Ishikawa (cell line): ENCODE data around the gene HELQ.

ENCODE experiments used
- CEBPB ChIP-seq: IDR thresholded peaks from 2 replicates; pipeline ENCODE4 v1.6.1; 2012
- CREB1 ChIP-seq: IDR thresholded peaks from 2 replicates; pipeline ENCODE4 v1.6.1; 2012; ENCODE audit warnings: low read depth
- EGR1 ChIP-seq: IDR thresholded peaks from 2 replicates; pipeline ENCODE4 v1.6.1; 2012
- FOXM1 ChIP-seq: IDR thresholded peaks from 2 replicates; pipeline ENCODE4 v1.6.1; 2012; ENCODE audit warnings: low read depth, borderline replicate concordance
- NFIC ChIP-seq: IDR thresholded peaks from 2 replicates; pipeline ENCODE4 v1.6.1; 2012
- RAD21 ChIP-seq: IDR thresholded peaks from 2 replicates; pipeline ENCODE4 v1.6.1; 2012; ENCODE audit warnings: low read depth
- REST ChIP-seq: IDR thresholded peaks from 2 replicates; pipeline ENCODE4 v1.6.1; 2012; ENCODE audit warnings: low read depth, mild to moderate bottlenecking
- TAF1 ChIP-seq: IDR thresholded peaks from 2 replicates; pipeline ENCODE4 v1.6.1; 2012; ENCODE audit warnings: low read depth, mild to moderate bottlenecking
- TCF12 ChIP-seq: IDR thresholded peaks from 2 replicates; pipeline ENCODE4 v1.6.1; 2012; ENCODE audit warnings: low read depth
- TEAD4 ChIP-seq: IDR thresholded peaks from 2 replicates; pipeline ENCODE4 v1.6.1; 2012
- USF1 ChIP-seq: IDR thresholded peaks from 2 replicates; pipeline ENCODE4 v1.6.1; 2012
- YY1 ChIP-seq: IDR thresholded peaks from 2 replicates; pipeline ENCODE4 v1.6.1; 2012; ENCODE audit warnings: low read depth
- ZBTB7A ChIP-seq: IDR thresholded peaks from 2 replicates; pipeline ENCODE4 v1.6.1; 2012; ENCODE audit warnings: low read depth
- TF ChIP-seq, protein P1 (sequence below): IDR thresholded peaks from 2 replicates; pipeline ENCODE4 v1.6.1; 2012

GRCh38 chr4:83438719-83439118 is 16.9 kb downstream of the HELQ start:
- no peak for TF ChIP-seq YY1
- TF ChIP-seq RAD21: no peak
- no peak for TF ChIP-seq TEAD4
- TF ChIP-seq USF1: no peak
- TF ChIP-seq, protein P1, sequence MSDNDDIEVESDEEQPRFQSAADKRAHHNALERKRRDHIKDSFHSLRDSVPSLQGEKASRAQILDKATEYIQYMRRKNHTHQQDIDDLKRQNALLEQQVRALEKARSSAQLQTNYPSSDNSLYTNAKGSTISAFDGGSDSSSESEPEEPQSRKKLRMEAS: no peak
- TF ChIP-seq REST: no peak
- no peak for TF ChIP-seq ZBTB7A
- TF ChIP-seq EGR1: no peak
- no peak for TF ChIP-seq FOXM1
- TF ChIP-seq CREB1: no peak
- no peak for TF ChIP-seq TAF1
- no peak for TF ChIP-seq CEBPB
- no peak for TF ChIP-seq NFIC
- no peak for TF ChIP-seq TCF12
